HepG2 (cell line): ENCODE results near the gene HSPA1B. TPM values are rescaled to one million over a fixed set of nuclear protein-coding genes. Genes with fewer than 3 reads are reported as not detected.

Experiments
- ATAC-seq: fragments of 200-7000 bp; cut with Tn5 transposase; 3 replicates; pipeline ENCODE4 v1.9.1; 2020; ENCODE audit warnings: mild to moderate bottlenecking, moderate library complexity
- BruUV-seq: library from RNA; stranded (reverse); fragments of 400-500 nt; replicated peaks from 2 replicates; lab custom pipeline; 2021; lab: Mats Ljungman, UMichigan
- CTCF ChIA-PET: fragments of 300-600 bp; formaldehyde crosslinking; extraction: SDS; loops from one replicate; lab custom pipeline; 2021; ENCODE audit warnings: low total read pairs, inconsistent platforms, low intra/inter-chr PET ratio; lab: Yijun Ruan, JAX
- POLR2A ChIA-PET: fragments of 350-600 bp; sonication (Branson Sonifier 250); formaldehyde crosslinking; loops from one replicate; lab custom pipeline; 2020; ENCODE audit warnings: antibody characterized with exemption, inconsistent platforms; lab: Yijun Ruan, JAX
- DNase-seq: peaks from one replicate; pipeline ENCODE4 v3.0.0-alpha.2; 2015; ENCODE audit warnings: low spot score
- FAIRE-seq: peaks from 3 replicates; lab custom pipeline; 2011; peaks lifted over from hg19 to GRCh38; lab: Jason Lieb, UNC
- H2AFZ ChIP-seq: one replicate; pipeline ENCODE4 v1.6.1; 2011; ENCODE audit warnings: low read length, inconsistent platforms
- H3K27ac ChIP-seq: fragments of 300-600 bp; 3 replicates; pipeline ENCODE4 v1.8.0; 2011; ENCODE audit warnings: mixed run types, mild to moderate bottlenecking, mixed read lengths, low read length, inconsistent platforms; ENCODE audit not compliant: insufficient read depth; ENCODE audit errors: extremely low read length
- H3K27me3 ChIP-seq, 2 experiments: fragments of 200-600 bp in 1 of 2; 2 replicates in 1 of 2; 3 replicates in 1 of 2; pipeline versions ENCODE4 v1.6.0 to v1.8.0; 2011; ENCODE audit warnings: low read length in 2 of 2, mild to moderate bottlenecking in 2 of 2, moderate library complexity in 2 of 2, inconsistent platforms in 1 of 2; ENCODE audit not compliant: insufficient read depth in 2 of 2, control insufficient read depth in 1 of 2
- H3K36me3 ChIP-seq, 2 experiments: fragments of 200-600 bp in 1 of 2; replicated peaks in 1 of 2; 2 replicates in 1 of 2; 3 replicates in 1 of 2; pipeline versions ENCODE4 v1.5.1 to v1.8.0; 2011; ENCODE audit warnings: low read length in 2 of 2, inconsistent platforms in 1 of 2; ENCODE audit not compliant: insufficient read depth in 2 of 2, control insufficient read depth in 1 of 2
- H3K4me1 ChIP-seq: 2 replicates; pipeline ENCODE4 v1.5.1; 2012; ENCODE audit warnings: low read length, inconsistent platforms; ENCODE audit not compliant: insufficient read depth
- H3K4me2 ChIP-seq: 2 replicates; pipeline ENCODE4 v1.6.0; 2011; ENCODE audit warnings: low read depth, low read length, inconsistent platforms
- H3K4me3 ChIP-seq, 3 experiments: fragments of 200-600 bp in 1 of 3; sonication (generic), shearing (Covaris generic) in 1 of 3; replicated peaks in 1 of 3; 2 replicates each; pipeline ENCODE4 v1.5.1; 2011 to 2016; ENCODE audit warnings: low read length in 3 of 3, inconsistent platforms in 2 of 3, low read depth in 2 of 3, mild to moderate bottlenecking in 2 of 3, control low read depth in 1 of 3, mixed read lengths in 1 of 3; ENCODE audit not compliant: insufficient read depth in 1 of 3
- H3K79me2 ChIP-seq: one replicate; pipeline ENCODE4 v1.6.1; 2011; ENCODE audit warnings: low read length, inconsistent platforms; ENCODE audit not compliant: insufficient read depth
- H3K9ac ChIP-seq: 2 replicates; pipeline ENCODE4 v1.6.0; 2011; ENCODE audit warnings: mild to moderate bottlenecking, low read depth, low read length, inconsistent platforms; ENCODE audit not compliant: insufficient read depth
- H3K9me3 ChIP-seq: 2 replicates; pipeline ENCODE4 v1.5.1; 2012; ENCODE audit warnings: mild to moderate bottlenecking, low read length
- H4K20me1 ChIP-seq: 2 replicates; pipeline ENCODE4 v1.6.0; 2011; ENCODE audit warnings: inconsistent platforms, mild to moderate bottlenecking, low read length, moderate library complexity; ENCODE audit not compliant: insufficient read depth
- ASH2L ChIP-seq: fragments of 300-600, 200-600 bp; sonication (generic); IDR thresholded peaks from 2 replicates; pipeline ENCODE4 v1.7.0; 2017; ENCODE audit warnings: low read depth, mild to moderate bottlenecking, moderate library complexity, mixed read lengths, low read length; ENCODE audit not compliant: insufficient read length
- BCL6 ChIP-seq: IDR thresholded peaks from 2 replicates; pipeline ENCODE4 v1.6.1; 2016; ENCODE audit warnings: missing genetic modification reagents, missing compliant biosample characterization
- HDAC1 ChIP-seq: sonication (generic); formaldehyde crosslinking; IDR thresholded peaks from 2 replicates; pipeline ENCODE4 v1.5.1; 2020; ENCODE audit warnings: mild to moderate bottlenecking, missing genetic modification reagents
- KLF16 ChIP-seq, 2 experiments: sonication (generic) in 1 of 2; formaldehyde crosslinking in 1 of 2; IDR thresholded peaks; 2 replicates each; pipeline versions ENCODE4 v1.6.1 to v1.8.0; 2016 to 2023; ENCODE audit warnings: missing genetic modification reagents in 2 of 2, missing compliant biosample characterization in 1 of 2
- SOX6 ChIP-seq, 2 experiments: fragments of 450-650 bp in 1 of 2; sonication (generic) in 1 of 2; formaldehyde crosslinking in 1 of 2; IDR thresholded peaks; 2 replicates each; pipeline versions ENCODE4 v1.4.0 to v1.6.1; 2017 to 2020; ENCODE audit warnings: antibody characterized with exemption in 1 of 2, mild to moderate bottlenecking in 1 of 2, missing genetic modification reagents in 1 of 2
- WIZ ChIP-seq: sonication (generic); formaldehyde crosslinking; IDR thresholded peaks from 2 replicates; pipeline ENCODE4 v1.5.1; 2020; ENCODE audit warnings: mild to moderate bottlenecking, missing genetic modification reagents
- ZNF329 ChIP-seq: sonication (generic); formaldehyde crosslinking; IDR thresholded peaks from 2 replicates; pipeline ENCODE4 v1.9.0; 2021; ENCODE audit warnings: low read depth, mild to moderate bottlenecking, missing genetic modification reagents
- ZNF7 ChIP-seq: IDR thresholded peaks from 2 replicates; pipeline ENCODE4 v1.6.1; 2016; ENCODE audit warnings: missing biosample characterization, missing genetic modification reagents
- ZNF772 ChIP-seq: sonication (generic); formaldehyde crosslinking; IDR thresholded peaks from 2 replicates; pipeline ENCODE4 v1.5.0; 2020; ENCODE audit warnings: mild to moderate bottlenecking, missing genetic modification reagents
- in situ Hi-C: cut with HindIII; loops from 2 replicates; pipeline ENCODE4 v1.10.0; 2017; ENCODE audit warnings: low pct_unique_long_range_greater_than_20kb; ENCODE audit not compliant: extremely low pct_ligation_motif_present
- intact Hi-C: fragments of 100-400 bp; cut with micrococcal nuclease; formaldehyde crosslinking; loops from one replicate; pipeline ENCODE4 v1.10.0; 2022; ENCODE audit not compliant: unreplicated experiment
- polyA plus RNA-seq, 8 experiments: library from polyadenylated mRNA; depleted of rRNA in 3 of 8; stranded (reverse) in 7 of 8; unstranded in 1 of 8; fragments of >200 nt; fragmentation: Illumina TruSeq in 4 of 8; extraction: Trizol in 4 of 8; gene quantifications; 2 replicates each; pipeline versions ENCODE4 v1.2.1 to v1.2.3, GENCODE V29; 2011 to 2016; ENCODE audit warnings: low read depth in 4 of 8, missing spikeins in 1 of 8, mixed read lengths in 1 of 8; ENCODE audit not compliant: insufficient read depth in 1 of 8
- total RNA-seq, 5 experiments: library from RNA; depleted of rRNA; stranded (reverse); fragments of >200 nt; fragmentation: Illumina TruSeq; extraction: Trizol; gene quantifications; 2 replicates each; pipeline ENCODE4 v1.2.3, GENCODE V29; 2016; ENCODE audit warnings: low read depth in 1 of 5
- TF ChIP-seq, protein P1 (sequence below): IDR thresholded peaks from 2 replicates; pipeline ENCODE4 v1.6.1; 2016; ENCODE audit warnings: missing genetic modification reagents, missing compliant biosample characterization
- TF ChIP-seq, protein P2 (sequence below): IDR thresholded peaks from 2 replicates; pipeline ENCODE4 v1.6.1; 2012; ENCODE audit warnings: low read depth, low read length, improper control_type of control experiment
- TF ChIP-seq, protein P3 (sequence below): sonication (generic); formaldehyde crosslinking; IDR thresholded peaks from 2 replicates; pipeline ENCODE4 v1.4.0; 2020; ENCODE audit warnings: missing genetic modification reagents
- TF ChIP-seq, protein P4 (sequence below): sonication (generic); formaldehyde crosslinking; IDR thresholded peaks from 2 replicates; pipeline ENCODE4 v1.4.0; 2020; ENCODE audit warnings: mild to moderate bottlenecking, low read depth, missing genetic modification reagents
- TF ChIP-seq, protein P5 (sequence below): sonication (generic); formaldehyde crosslinking; IDR thresholded peaks from 2 replicates; pipeline ENCODE4 v1.4.0; 2020; ENCODE audit warnings: missing genetic modification reagents, mild to moderate bottlenecking, borderline replicate concordance

Gene HSPA1B
- total and polyA plus RNA-seq, 2 of the 13 experiments (the other 11 are each of a cell fraction or from before 2014, with no cell fraction given), result 26.0 to 186 TPM

DNA sequence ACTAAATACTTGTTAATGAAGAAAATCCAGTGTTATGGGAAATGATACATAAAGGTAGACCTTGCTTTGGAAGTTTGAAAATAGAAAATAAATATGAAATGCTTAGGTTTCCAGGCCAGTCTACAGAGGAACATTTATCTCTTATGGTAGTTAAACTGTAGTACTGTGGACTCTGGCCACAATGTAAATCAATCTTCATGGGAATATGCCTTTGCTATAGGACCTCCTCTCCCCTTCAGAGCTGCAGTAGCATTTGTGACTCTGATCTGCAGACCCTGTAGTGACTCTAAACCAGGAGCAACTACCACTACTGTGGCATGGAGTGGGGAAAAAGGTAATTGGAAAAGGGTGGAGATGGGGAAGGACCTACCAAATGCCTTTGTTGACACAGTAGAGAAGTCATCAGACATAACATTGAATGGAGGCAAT lies 7.7 kb upstream of the HSPA1B start:
- H2AFZ ChIP-seq, result no peak overlapping the region
- peak overlapping the region; percentile 86 for H3K27ac ChIP-seq
- ChIA-PET CTCF (no interaction called here), POLR2A (interaction anchor here (0.7 to 6.9 kb wide), 15 partner anchors 12 to 168 kb away, joined by 3 to 66 read pairs (median 4); partner anchors contain the start of genes APOM, LSM2, VARS1 and VWA7)
- FAIRE-seq (no peak), ATAC-seq (peak; percentile 42), DNase-seq (peak; percentile 76)
- H3K9me3 ChIP-seq, result no peaks in the 10 kb centered on the region
- H3K79me2 ChIP-seq, result peaks cover 27% of the 10 kb centered on the region
- in situ Hi-C loops, result no loop called here
- H3K36me3 ChIP-seq, result no peaks in the 10 kb centered on the region
- no peaks in the 10 kb centered on the region for H4K20me1 ChIP-seq
- peak overlapping the region in 2 of 3 experiments; percentile 19 to 45; a peak in 3 of 6 replicates for H3K4me3 ChIP-seq
- H3K4me2 ChIP-seq, result peak overlapping the region; percentile 76
- intact Hi-C loops, result no loop called here
- no peaks in the 10 kb centered on the region for H3K27me3 ChIP-seq
- no TSS peak for BruUV-seq
- H3K9ac ChIP-seq, result peak overlapping the region; percentile 66
- peaks cover 46% of the 10 kb centered on the region for H3K4me1 ChIP-seq
- TF ChIP-seq WIZ (CRISPR knock-in tag) (no peak), ZNF329 (CRISPR knock-in tag) (no peak), SOX6 (IDR thresholded peaks at IDR 0.05) (no peak), SOX6 (CRISPR knock-in tag; IDR thresholded peaks at IDR 0.05) (peak; percentile 48; the same call in 1 of the 2 replicates), KLF16 (CRISPR knock-in tag; IDR thresholded peaks at IDR 0.05) (0 out of 4 replicates have a peak, but pooled peaks of 1 of the 2 experiments have one; percentile 6), ASH2L (peak; percentile 73), ZNF7 (CRISPR knock-in tag) (0 out of 2 replicates have a peak, but pooled peaks have one; percentile 27), BCL6 (no peak), HDAC1 (CRISPR knock-in tag) (peak; percentile 58), ZNF772 (CRISPR knock-in tag) (no peak)
- TF ChIP-seq, protein P1, sequence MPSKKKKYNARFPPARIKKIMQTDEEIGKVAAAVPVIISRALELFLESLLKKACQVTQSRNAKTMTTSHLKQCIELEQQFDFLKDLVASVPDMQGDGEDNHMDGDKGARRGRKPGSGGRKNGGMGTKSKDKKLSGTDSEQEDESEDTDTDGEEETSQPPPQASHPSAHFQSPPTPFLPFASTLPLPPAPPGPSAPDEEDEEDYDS (CRISPR knock-in tag), result 0 out of 2 replicates have a peak, but pooled peaks have one; percentile 35
- TF ChIP-seq, protein P2, sequence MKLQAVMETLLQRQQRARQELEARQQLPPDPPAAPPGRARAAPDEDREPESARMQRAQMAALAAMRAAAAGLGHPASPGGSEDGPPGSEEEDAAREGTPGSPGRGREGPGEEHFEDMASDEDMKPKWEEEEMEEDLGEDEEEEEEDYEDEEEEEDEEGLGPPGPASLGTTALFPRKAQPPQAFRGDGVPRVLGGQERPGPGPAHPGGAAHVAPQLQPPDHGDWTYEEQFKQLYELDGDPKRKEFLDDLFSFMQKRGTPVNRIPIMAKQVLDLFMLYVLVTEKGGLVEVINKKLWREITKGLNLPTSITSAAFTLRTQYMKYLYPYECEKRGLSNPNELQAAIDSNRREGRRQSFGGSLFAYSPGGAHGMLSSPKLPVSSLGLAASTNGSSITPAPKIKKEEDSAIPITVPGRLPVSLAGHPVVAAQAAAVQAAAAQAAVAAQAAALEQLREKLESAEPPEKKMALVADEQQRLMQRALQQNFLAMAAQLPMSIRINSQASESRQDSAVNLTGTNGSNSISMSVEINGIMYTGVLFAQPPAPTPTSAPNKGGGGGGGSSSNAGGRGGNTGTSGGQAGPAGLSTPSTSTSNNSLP, result peak; percentile 12; the same call in 1 of the 2 replicates
- TF ChIP-seq, protein P3, sequence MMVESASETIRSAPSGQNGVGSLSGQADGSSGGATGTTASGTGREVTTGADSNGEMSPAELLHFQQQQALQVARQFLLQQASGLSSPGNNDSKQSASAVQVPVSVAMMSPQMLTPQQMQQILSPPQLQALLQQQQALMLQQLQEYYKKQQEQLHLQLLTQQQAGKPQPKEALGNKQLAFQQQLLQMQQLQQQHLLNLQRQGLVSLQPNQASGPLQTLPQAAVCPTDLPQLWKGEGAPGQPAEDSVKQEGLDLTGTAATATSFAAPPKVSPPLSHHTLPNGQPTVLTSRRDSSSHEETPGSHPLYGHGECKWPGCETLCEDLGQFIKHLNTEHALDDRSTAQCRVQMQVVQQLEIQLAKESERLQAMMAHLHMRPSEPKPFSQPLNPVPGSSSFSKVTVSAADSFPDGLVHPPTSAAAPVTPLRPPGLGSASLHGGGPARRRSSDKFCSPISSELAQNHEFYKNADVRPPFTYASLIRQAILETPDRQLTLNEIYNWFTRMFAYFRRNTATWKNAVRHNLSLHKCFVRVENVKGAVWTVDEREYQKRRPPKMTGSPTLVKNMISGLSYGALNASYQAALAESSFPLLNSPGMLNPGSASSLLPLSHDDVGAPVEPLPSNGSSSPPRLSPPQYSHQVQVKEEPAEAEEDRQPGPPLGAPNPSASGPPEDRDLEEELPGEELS, result peak; percentile 10; the same call in 1 of the 2 replicates
- TF ChIP-seq, protein P4, sequence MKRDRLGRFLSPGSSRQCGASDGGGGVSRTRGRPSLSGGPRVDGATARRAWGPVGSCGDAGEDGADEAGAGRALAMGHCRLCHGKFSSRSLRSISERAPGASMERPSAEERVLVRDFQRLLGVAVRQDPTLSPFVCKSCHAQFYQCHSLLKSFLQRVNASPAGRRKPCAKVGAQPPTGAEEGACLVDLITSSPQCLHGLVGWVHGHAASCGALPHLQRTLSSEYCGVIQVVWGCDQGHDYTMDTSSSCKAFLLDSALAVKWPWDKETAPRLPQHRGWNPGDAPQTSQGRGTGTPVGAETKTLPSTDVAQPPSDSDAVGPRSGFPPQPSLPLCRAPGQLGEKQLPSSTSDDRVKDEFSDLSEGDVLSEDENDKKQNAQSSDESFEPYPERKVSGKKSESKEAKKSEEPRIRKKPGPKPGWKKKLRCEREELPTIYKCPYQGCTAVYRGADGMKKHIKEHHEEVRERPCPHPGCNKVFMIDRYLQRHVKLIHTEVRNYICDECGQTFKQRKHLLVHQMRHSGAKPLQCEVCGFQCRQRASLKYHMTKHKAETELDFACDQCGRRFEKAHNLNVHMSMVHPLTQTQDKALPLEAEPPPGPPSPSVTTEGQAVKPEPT (CRISPR knock-in tag), result no peak
- TF ChIP-seq, protein P5, sequence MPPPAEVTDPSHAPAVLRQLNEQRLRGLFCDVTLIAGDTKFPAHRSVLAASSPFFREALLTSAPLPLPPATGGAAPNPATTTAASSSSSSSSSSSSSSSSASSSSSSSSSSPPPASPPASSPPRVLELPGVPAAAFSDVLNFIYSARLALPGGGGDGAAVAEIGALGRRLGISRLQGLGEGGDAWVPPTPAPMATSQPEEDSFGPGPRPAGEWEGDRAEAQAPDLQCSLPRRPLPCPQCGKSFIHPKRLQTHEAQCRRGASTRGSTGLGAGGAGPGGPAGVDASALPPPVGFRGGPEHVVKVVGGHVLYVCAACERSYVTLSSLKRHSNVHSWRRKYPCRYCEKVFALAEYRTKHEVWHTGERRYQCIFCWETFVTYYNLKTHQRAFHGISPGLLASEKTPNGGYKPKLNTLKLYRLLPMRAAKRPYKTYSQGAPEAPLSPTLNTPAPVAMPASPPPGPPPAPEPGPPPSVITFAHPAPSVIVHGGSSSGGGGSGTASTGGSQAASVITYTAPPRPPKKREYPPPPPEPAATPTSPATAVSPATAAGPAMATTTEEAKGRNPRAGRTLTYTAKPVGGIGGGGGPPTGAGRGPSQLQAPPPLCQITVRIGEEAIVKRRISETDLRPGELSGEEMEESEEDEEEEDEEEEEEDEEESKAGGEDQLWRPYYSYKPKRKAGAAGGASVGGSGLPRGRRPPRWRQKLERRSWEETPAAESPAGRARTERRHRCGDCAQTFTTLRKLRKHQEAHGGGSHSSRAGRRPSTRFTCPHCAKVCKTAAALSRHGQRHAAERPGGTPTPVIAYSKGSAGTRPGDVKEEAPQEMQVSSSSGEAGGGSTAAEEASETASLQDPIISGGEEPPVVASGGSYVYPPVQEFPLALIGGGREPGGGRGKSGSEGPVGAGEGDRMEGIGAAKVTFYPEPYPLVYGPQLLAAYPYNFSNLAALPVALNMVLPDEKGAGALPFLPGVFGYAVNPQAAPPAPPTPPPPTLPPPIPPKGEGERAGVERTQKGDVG (CRISPR knock-in tag), result no peak
